HG02852 (cell line): ENCODE data around the gene OR5AU1.
"Not testable (repeated sequence)": the region's sequence is repeated elsewhere in the genome, so short reads cannot be mapped to it uniquely, and the experiment has no call there.

Source experiments
- ATAC-seq: cut with Tn5 transposase; IDR thresholded peaks from one replicate; pipeline ENCODE4 v1.9.1; 2021; ENCODE audit warnings: mild to moderate bottlenecking, moderate library complexity; ENCODE audit not compliant: unreplicated experiment

Gene OR5AU1

DNA sequence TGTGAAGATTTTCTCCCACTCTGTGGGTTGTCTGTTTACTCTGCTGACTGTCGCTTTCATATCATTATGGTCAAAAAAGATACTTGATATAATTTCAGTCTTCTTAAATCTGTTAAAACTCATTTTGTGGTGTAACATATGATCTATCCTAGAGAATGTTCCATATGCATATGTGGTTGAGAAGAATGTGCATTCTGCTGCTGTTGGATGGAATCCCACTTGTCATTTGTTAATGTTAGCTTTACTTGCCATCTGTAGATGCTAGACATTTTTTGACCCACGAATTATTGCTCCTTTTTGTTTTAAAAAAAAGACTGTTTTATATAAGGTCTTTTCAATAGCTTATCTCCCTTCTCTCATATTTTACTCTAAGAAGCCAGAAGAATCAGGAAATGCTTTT lies 26.3 kb upstream of the OR5AU1 start:
- ATAC-seq, result no peak

DNA sequence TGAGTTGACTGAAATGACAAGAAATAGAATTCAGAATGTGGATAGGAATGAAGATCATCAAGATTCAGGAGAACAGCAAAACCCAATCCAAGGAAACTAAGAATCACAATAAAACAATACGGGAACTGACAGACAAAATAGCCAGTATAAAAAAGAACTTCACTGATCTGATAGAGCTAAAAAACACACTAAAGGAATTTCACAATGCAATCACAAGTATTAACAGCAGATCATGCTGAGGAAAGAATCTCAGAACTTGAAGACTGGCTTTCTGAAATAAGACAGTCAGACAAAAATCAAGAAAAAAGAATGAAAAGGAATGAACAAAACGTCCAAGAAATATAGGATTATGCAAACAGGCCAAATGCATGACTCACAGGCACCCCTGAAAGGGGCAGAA lies 15.3 kb upstream of the OR5AU1 start:
- ATAC-seq, result no peak

DNA sequence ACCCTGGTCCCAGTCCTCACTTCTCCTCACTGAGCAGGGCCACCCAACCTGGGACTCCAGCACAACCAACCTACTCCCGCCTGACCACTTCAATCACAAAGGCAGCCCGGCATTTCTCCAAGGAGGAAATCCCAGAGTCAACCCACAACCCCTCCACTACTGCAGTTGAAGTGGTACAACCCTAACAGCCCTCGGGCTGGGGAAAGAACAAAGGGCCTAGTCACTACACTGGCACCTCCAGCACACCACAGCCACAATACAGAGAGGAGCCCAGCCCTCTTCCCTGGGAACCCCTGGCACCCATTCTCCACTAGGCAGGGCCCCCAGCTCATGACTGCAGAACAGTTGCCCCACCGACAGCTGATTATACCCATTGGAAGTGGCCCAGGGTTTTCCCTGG lies 13.7 kb upstream of the OR5AU1 start:
- ATAC-seq, result no peak

DNA sequence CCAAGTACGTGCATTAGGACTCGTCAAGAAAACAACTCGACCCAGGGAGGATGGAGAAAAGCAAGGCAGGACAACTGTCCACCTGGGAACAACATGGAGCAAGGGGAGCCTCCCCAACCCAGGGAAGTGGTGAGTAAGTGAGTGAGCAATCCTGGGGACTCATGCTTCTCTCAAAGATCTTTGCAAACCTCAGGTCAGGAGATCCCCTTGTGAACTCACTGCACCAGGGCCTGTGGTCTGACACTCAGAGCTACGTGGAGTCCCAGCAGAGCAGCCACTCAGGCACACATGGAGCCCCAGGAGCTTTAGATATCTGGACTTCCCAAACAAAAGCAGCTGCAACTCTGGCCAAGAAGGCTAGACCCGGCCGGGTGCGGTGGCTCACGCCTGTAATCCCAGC lies 12.2 kb upstream of the OR5AU1 start:
- ATAC-seq, result no peak

DNA sequence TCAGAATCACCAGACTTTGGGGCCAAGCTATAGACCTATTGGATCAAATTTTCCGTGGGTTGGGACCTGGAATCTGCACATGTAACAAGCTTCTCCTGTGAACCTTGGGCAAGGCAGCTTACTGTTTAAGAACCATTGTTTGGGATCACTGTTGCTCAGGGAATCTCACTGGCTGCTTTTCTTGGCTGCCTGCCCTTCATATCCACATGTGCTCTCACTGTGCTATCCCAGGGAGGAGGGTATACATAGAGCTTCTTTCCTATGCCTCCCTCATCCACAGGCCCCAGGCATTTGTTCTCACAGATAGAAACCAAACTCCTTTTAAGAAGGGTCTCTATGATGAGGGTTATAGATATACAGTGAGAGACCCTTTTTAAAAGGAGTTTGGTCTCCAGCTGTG lies 9.8 kb upstream of the OR5AU1 start:
- ATAC-seq, result not testable (repeated sequence)

DNA sequence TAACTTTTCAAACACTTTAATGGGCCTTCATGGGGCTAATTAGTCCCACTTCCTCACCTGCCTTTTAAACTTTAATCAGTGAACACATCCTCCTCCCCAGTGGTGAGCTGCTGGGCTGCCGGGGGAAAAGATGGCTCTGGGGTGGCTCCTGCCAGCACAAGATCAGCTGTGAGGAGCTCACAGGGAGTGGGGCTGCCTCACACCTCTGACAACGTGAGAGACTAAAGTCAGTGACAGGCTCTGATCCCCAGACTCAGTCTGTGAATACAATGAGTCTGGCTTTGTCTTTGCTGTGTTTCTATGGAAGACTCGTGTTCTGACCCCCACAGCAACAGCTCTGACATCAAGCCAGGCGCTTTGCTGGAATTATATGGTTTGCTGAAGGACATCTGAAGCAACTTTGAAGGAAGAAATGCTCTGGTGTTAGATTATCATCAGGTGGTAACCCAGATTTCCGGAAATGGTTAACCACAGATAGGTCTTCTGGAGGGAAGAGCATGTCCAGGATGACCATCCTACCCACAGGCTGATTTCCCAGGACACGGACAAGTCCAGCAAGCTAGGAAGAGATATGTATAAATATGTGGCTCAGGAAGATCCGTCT lies 9.2 kb upstream of the OR5AU1 start:
- not testable (repeated sequence) for ATAC-seq

DNA sequence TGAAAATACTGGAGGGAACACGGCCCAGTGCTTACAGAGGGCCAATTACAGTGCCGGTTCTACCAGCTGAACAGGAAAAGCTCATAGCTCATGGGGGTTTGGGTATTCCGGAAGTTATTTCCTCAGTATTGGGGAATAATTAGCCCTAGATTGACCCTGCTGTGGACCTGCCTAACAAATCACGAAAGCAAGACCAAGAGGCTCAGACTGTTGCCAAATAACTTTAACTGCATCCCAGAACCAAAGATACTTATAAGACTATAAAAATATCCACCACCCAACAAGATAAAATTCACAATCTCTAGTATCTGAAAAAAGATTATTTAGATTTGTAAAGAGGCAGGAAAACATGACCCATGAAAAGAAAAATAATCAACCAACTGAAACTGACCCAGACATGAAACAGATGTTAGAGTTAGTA lies 8.0 kb upstream of the OR5AU1 start:
- no peak for ATAC-seq

DNA sequence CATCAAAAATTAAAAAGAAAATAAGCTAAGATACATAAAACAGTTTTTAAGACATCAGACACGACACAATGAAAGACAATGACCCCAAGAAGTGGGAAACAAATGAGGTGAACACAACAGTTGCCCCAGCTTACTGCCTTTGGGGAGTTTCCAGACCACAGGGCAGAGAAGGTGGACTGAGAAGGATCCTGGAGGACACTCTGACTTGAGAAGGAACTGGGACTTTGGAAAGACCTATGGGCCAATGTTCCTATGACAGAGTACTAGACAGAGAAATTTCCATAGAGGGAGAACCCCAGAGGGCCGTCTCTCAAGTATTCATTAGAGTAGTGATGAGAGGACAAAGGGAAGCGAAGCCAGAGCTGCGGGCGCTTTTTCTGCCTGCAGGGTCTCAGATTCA lies 6.2 kb upstream of the OR5AU1 start:
- ATAC-seq, result no peak

DNA sequence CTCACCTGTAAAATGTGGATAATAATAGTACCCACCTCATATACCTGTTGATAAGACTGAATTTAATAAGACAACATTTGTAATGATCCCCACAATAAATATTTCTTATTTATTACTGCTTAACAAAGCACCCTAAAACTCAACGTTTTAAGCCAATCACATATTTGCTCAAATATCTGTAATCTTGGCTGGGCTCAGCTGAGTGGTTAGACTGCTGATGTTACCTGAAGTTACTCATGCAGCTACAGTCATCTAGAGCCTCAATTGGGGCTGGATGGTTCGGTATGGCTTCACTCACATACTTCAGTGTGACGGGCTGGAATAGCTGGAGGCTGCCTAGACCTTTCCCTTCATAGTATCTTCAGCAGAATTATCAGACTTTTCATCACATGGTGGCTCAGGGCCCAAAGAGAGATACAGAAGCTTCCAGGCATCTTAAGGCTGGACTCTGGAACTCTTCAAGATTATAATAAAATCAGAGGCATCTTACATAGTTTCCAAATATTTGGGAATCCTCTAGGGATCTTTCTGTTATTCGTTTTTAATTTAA lies 4.3 kb upstream of the OR5AU1 start:
- no peak for ATAC-seq

DNA sequence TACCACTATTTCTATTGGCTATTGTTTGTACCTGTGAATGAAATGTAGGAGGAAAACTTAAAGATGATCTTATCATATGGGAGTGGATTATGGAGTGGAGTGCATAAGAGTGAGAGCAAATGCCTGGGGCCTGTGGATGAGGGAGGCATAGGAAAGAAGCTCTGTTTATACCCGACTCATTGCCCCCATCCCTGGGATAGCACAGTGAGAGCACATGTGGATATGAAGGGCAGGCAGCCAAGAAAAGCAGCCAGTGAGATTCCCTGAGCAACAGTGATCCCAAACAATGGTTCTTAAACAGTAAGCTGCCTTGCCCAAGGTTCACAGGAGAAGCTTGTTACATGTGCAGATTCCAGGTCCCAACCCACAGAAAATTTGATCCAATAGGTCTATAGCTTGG lies 2.3 kb upstream of the OR5AU1 start:
- ATAC-seq, result not testable (repeated sequence)

DNA sequence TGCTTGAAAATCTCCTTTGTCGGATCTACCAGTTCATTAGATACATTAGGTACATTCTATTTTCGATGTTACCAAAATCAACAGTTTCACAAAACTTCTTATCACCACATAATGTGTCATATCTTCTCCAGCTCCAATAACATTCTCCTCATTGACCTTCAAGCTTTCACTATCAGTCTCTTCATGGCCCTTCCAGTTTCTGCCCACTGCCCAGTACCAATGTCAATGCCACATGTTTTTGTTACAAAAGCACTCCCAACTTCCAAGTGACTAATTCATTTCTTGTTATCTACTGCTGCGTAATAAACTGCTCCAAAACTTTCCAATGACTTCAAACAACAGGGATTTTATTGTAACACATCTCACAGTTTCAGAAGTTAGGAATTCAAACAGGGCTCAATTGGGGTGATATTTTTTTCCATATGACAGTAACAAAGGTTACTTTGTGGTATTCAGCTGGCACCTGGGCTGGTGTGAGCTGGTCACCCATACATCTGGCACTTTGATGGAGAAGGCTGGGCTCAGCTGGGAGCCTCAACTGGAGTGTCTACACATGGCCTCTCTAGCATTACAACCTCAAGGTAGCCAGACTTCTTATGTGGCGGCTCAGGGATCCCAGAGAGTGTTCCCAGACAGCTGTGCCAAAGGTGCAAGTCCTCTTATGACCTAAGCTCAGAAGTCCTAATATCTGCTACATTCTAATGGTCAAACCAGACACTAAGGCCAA lies 6.1 kb downstream of the OR5AU1 start:
- ATAC-seq, result no peak

DNA sequence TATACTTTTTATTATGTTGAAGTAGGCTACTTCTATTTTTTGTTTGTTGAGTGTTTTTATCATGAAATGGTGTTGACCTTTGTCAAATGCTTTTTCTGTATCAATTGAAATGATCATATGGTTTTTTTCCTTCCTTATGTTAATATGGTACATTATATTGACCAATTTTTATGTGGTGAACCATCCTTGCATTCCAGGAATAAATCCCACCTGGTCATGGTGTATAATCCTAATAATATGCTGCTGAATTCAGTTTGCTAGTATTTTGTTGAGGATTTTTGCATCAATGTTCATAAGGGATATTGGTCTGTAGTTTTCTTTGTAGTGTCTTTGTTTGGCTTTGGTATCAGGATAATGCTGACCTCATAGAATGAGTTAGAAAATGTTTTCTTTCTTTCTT lies 10.4 kb downstream of the OR5AU1 start:
- no peak for ATAC-seq

DNA sequence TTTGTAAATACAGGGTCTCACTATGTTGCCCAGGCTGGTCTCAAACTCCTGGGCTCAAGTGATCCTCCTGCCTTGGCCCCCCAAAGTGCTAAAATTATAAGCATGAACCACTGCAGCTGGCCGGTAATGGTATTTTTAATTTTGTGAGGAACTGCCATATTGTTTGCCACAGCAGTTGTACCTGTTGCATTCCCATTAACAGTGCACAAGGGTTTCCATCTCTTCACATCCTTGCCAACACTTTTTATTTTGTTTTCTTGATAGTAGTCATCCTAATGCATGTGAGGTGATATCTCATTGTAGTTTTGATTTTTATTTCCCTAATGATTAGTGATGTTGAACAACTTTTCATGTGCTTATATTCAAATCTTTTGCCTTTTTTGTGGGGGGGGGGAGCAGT lies 13.5 kb downstream of the OR5AU1 start:
- ATAC-seq, result no peak

DNA sequence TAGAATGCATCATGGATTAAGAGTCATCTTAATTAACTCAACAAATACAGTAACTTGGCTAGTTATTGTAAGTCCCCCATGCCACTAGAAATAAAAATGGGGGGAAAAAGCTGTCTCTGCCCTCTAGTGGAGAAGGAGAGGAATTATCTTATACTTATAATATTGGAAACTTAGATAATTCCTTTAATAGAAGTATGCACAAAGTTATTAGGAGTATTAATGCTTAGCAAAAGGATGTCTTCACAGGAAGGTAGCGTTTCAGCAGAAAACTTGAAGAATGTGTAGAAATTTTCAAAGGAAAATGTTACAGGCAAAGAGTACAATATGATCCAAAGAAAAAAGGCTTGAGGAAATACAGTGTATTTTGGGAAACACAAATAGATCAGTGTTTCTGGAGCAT lies 19.8 kb downstream of the OR5AU1 start:
- ATAC-seq, result no peak

DNA sequence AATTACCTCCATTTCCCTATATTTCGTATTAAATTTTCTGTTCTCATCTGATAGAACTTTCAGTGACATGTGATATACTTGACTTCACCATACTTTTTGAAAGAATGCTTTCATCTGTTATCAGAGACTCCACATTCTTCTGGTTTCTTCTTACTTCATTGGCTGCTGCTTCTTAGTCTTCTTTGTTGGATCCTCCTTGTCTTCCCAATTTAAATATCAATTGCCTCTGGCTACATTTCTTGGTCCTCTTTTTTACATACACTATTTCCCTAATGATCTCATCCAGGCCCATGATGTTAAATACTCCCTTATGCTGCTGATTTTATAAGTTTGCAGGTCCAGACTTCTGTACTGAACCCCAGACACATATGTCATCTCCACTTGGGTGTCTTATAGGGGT lies 22.0 kb downstream of the OR5AU1 start:
- ATAC-seq, result no peak

DNA sequence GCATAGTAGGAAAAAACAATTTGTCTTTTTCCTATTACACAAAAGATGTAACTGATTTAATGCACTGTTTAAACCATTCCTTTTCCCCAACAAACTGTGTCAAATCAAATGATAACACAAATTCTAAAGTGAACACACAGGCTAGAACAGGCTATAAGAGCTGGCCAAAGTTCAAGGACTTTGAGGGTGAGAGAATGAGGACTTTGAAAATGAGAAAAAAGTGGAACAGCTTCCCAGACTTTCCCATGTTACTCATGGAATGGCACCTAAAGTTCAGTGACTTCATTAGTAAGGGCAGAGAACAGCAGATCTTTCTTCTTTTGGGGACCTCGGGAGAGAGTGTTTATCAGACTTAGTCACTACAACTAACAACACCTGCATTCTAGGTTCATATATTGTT lies 32.4 kb downstream of the OR5AU1 start:
- no peak for ATAC-seq

DNA sequence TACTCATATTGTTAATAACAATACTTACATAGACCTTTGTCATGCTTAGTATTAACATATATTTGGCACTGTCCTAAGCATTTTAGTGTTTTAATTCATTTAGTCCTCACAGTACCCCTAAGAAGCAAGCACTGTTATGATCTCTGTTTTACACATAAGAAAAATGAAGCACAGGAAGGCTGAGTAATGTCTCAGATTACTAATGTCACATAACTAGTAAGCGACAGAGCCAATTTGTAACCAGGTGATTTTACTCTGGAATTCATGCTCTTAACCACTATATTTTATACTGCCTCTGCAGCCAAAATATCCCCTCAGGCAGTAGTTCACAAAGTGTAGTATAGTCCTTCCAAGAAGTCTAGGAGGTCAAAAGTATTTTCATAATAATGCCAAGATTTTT lies 34.7 kb downstream of the OR5AU1 start:
- no peak for ATAC-seq

DNA sequence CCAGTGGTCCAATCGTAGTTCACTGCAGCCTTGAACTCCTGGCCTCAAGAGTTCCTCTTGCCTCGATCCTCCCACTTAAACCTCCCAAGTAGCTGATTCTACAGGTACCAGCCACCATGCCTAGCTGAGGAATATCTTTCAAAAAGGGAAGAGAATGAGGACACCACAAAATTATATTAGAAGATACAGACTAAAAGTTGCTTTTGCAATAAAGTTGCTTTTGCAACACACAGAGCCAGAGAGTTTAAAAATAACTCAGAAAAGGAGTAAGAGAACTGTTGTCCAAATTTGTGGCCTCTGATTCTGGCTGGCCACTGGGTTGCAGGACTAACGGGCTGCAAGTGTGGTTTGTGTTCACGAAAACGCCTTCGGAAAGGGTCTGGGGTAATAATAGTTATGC lies 35.2 kb downstream of the OR5AU1 start:
- no peak for ATAC-seq

DNA sequence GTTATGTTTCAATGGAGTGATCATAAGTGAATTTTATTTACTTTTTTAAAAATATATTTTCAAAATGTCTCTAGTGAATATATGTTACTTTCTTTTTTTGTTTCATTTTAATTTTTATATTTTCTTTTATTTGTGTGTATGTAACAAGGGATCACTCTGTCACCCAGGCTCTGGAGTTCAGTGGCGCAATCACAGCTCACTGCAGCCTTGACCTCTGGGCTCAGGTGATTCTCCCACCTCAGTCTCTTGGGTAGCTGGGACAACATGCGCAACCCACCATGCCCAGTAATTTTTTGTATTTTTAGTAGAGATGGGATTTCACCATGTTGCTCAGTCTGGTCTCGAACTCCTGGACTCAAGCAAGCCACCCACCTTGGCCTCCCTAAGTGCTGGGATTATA lies 36.9 kb downstream of the OR5AU1 start:
- no peak for ATAC-seq

DNA sequence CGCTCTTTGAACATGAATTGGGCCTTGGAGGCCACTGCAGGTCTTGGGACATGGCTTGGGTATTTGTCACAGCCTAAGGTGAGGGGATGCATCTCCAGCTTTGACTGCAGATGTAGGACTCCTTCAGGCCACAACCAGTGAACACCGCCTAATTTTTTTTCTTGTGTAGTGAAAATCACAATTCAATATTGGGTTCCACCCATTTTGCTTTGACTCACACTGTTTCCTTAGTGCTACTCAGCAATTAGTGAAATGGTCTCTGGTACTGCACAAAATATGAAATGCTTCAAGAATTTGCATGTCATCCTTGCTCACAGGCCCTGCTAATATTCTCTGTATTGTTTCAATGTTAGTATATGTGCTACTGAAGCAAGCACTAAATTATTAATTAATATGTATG lies 42.5 kb downstream of the OR5AU1 start:
- no peak for ATAC-seq

DNA sequence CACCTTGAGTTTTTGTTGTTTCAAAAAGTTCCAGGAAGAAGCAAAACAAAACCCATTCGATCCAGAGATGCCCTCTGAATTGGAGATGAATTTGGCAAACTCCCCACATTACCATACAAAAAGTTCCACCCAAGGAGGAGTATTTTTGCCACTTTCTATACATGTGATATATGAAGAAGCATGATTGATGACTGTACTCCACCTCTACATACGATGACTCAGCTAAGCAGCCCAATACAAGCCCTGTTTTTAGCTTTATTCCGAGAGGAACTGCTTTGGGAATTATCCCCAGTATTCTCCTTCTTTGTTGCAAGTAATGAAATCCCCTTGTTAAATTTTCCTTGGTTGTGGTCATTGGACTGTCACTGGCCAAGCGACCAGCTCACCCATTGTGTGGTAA lies 43.6 kb downstream of the OR5AU1 start:
- ATAC-seq, result no peak

DNA sequence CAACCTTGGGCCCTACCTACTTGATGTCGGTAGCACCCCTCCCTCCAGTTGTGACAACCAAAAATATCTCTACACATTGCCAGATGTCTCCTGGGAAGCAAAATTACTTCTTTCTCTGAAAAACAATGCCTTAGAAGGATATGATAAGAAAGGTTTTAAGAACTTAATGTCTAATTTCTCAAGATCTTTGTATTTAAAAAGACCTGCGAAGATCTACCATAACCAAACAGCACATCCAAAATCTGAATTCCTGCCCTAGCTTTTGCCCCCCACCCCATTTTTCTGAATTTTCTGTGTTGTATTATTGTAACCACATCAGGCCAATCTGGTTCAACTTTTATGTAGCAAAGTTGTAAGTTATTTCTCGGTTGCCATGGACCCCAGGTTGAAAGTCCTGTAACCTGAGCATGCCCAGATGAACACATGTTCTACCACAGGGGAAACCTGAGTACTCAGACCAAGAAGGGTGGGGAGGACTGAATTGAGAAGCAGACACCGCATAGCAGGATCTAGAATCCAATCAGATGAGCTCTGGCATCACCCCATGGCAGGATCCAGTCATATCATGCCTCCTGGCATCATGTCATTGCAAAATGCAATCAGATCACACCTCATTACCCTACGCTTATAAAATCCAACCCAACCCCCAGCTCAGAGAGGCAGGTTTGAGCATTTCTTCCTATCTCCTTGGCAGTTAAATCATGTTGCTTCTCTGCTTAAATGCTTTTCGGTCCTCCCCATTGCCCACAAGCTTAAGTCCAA lies 46.3 kb downstream of the OR5AU1 start:
- peak; percentile 73 for ATAC-seq
